Heart left ventricle (tissue), 16 donors: ENCODE measurements around the gene OR2W3. TPM values are rescaled to one million over a fixed set of nuclear protein-coding genes. Genes with fewer than 3 reads are reported as not detected.

ENCODE experiments used
- ATAC-seq, 4 donors: fragments of 200-7000 bp; cut with Tn5 transposase; one replicate each; pipeline ENCODE4 v1.9.1; 2020 to 2022; ENCODE audit warnings: moderate library complexity in 4 of 4, mild to moderate bottlenecking in 3 of 4, moderate number of reproducible peaks in 1 of 4
- DNase-seq, 5 donors: peaks; one replicate each; pipeline ENCODE4 v3.0.0-alpha.2; 2020
- H3K27ac ChIP-seq, 12 donors: fragments of 200-600 bp; sonication (generic) in 4 of 12; one replicate each; pipeline versions ENCODE4 v1.5.0 to v1.8.0; 2016 to 2022; ENCODE audit warnings: mild to moderate bottlenecking in 2 of 12
- H3K27me3 ChIP-seq, 9 donors: fragments of 200-600 bp; sonication (generic) in 2 of 9; one replicate each; pipeline versions ENCODE4 v1.5.1 to v1.8.0; 2016 to 2022; ENCODE audit warnings: mild to moderate bottlenecking in 3 of 9
- H3K36me3 ChIP-seq, 9 donors: fragments of 200-600 bp; sonication (generic) in 2 of 9; one replicate each; pipeline versions ENCODE4 v1.5.0 to v1.8.0; 2018 to 2022; ENCODE audit warnings: mild to moderate bottlenecking in 2 of 9
- H3K4me1 ChIP-seq, 12 donors: fragments of 200-600 bp; sonication (generic) in 4 of 12; one replicate each; pipeline versions ENCODE4 v1.5.0 to v1.8.0; 2016 to 2022; ENCODE audit warnings: mild to moderate bottlenecking in 3 of 12
- H3K4me3 ChIP-seq, 12 donors: fragments of 200-600 bp; sonication (generic) in 4 of 12; one replicate each; pipeline versions ENCODE4 v1.5.0 to v1.8.0; 2017 to 2022; ENCODE audit warnings: mild to moderate bottlenecking in 9 of 12, moderate library complexity in 4 of 12
- H3K9me3 ChIP-seq, 12 donors: fragments of 200-600 bp; sonication (generic) in 4 of 12; one replicate each; pipeline versions ENCODE4 v1.5.0 to v1.8.0; 2016 to 2022; ENCODE audit warnings: mild to moderate bottlenecking in 1 of 12
- CTCF ChIP-seq, 12 donors: fragments of 200-600 bp; sonication (generic) in 4 of 12; IDR thresholded peaks; one replicate each; pipeline versions ENCODE4 v1.5.0 to v1.8.0; 2018 to 2022; ENCODE audit warnings: antibody characterized with exemption in 12 of 12, mild to moderate bottlenecking in 5 of 12
- POLR2A ChIP-seq, 2 donors: fragments of 450-650 bp; IDR thresholded peaks; one replicate each; pipeline ENCODE4 v1.6.1; 2017; ENCODE audit warnings: antibody characterized with exemption in 2 of 2, mild to moderate bottlenecking in 2 of 2, moderate library complexity in 2 of 2
- WGBS, 4 donors: extraction: QIAGEN DNeasy Blood & Tissue Kit in 2 of 4; methylation state at CpG; one replicate each; pipeline versions ENCODE4 v1.1.5 to v1.1.7; 2013 to 2018; 5-methylcytosine and 5-hydroxymethylcytosine counted together
- intact Hi-C, 10 donors: fragments of 100-400 bp; cut with DNase I; formaldehyde crosslinking; loops; one replicate each; pipeline versions ENCODE4 v1.11.1 to v1.14.2; 2022
- polyA plus RNA-seq, 2 donors: library from polyadenylated mRNA; stranded (reverse); fragments of 200-250 nt; gene quantifications; one replicate each; pipeline ENCODE4 v1.2.3, GENCODE V29; 2013
- total RNA-seq, 9 donors: library from RNA; depleted of rRNA in 2 of 9; stranded (reverse); fragments of >200 nt in 2 of 9; fragmentation: NEBNext Ultra II Directional in 3 of 9; extraction: Animal tissue kit (Norgen Biotek cat#: 25700) in 3 of 9; gene quantifications; one replicate each; pipeline versions ENCODE4 v1.1.0 to v1.2.4, GENCODE V29; 2016 to 2023
- donor health status: ischemic (EF 13 %, LVEDD 7.1; RV severe dilation, severe dysfunction).
- donor health status: healthy with polysubstance abuse.
- donor health status: DM: no; HTN: yes; CAD: no.
- donor health status: DM: no; HTN: no; CAD: no.
- donor health status: ischemic (EF 25% LVEDD 6.9; RV normal size, moderate dysfunction).
- donor health status: ischemic (EF 25% LVEDD 5.7; RV mildly dilated, moderate dysfunction).
- donor health status: healthy.
- donor health status: DM: yes; HTN: yes; CAD: no.
- donor health status: ischemic (EF 35%, LVEDD 5.7; RV mildly dilated, moderate dysfunction).
- donor health status: nonischemic (EF 11% LVEDD 7.7; RV severe dilation, severe dysfunction).
- donor health status: DM: yes; HTN: yes; CAD: no.
- donor health status: PGD.
- donor health status: ischemic (EF 29% LVEDD 5.4; RV normal size, mild dysfunction).
- donor health status: nonischemic (EF 23%, LVEDD 6.1; RV moderate dilation, normal function).

The OR2W3 gene
- total and polyA plus RNA-seq, 11 donors = 0.91 to 1.7 TPM; not detected in 9

DNA sequence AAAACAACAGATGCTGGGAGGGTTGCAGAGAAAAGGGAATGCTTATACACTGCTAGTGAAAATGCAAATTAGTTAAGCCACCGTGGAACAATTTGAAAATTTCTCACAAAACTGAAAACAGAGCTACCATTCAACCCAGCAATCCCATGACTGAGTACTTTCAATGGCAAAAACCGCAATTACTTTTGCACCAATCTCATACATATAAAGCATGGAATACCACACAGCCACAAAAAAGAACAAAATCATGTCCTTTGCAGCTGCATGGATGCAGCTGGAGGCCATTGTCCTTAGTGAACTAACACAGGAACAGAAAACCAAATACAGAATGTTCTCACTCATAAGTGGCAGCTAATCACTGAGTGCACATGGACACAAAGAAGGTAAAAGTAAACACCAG lies 18.4 kb downstream of the OR2W3 start:
- TF ChIP-seq POLR2A (IDR thresholded peaks at IDR 0.05) = no peak
- TF ChIP-seq CTCF (IDR thresholded peaks at IDR 0.05) = no peak
- intact Hi-C loops = no loop called here
- no peak overlapping the region for H3K27ac ChIP-seq
- no peaks in the 10 kb centered on the region for H3K4me1 ChIP-seq
- no peaks in the 10 kb centered on the region for H3K36me3 ChIP-seq
- peaks cover 0 to 4% (median 0%) of the 10 kb centered on the region in 12 donors for H3K9me3 ChIP-seq
- H3K27me3 ChIP-seq = peaks cover 0 to 2% (median 0%) of the 10 kb centered on the region in 9 donors
- WGBS, 4 donors = 66 to 86% (median 74%) methylated on average over 2 of the region's 2 CpGs
- ATAC-seq = no peak
- DNase-seq = no peak
- no peak overlapping the region for H3K4me3 ChIP-seq

DNA sequence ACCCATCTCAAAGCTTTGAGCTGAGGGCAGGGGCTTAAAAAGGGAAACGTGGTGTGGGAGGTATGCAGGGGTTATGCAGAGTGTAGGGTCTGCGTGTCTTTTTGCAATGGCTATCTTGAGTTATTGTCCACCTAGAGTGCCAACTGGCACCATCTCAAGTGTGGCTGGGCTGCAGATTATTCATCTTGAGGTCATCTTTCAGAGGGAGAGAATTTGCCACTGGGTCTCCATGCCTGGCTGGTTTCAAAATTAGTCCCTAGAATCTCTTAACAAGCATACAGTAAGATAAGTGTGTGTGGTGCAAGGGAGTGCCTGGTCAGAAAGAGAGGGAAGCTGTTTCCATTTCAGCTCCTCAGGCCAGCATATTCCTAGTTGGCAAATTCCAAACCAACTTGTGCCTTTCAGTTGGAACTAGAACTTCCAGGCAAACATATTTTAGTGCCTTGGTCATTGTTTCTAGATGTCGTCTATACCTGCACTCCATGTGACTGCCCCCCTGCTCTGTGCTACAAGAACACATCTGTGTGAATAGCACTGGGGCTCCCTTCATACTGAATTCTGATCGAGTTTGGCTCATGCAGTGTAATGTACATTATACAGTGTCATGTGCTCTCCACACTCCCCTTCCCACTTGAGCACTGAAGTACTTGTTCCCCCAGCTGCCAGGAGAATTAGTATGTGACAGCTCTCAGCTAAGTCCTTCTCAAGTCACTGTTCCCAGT lies 19.7 kb downstream of the OR2W3 start:
- DNase-seq = no peak
- no peak for ATAC-seq
- Histone ChIP-seq H3K27ac (no peak overlapping the region), H3K4me1 (no peaks in the 10 kb centered on the region), H3K36me3 (no peaks in the 10 kb centered on the region), H3K4me3 (no peak overlapping the region), H3K27me3 (peaks cover 0 to 2% (median 0%) of the 10 kb centered on the region in 9 donors), H3K9me3 (peaks cover 0 to 4% (median 0%) of the 10 kb centered on the region in 12 donors)
- no peak for TF ChIP-seq POLR2A (IDR thresholded peaks at IDR 0.05)
- TF ChIP-seq CTCF (IDR thresholded peaks at IDR 0.05) = no peak
- intact Hi-C loops = no loop called here
- WGBS, 4 donors = 32 to 51% (median 44%) methylated on average over 4 of the region's 4 CpGs

DNA sequence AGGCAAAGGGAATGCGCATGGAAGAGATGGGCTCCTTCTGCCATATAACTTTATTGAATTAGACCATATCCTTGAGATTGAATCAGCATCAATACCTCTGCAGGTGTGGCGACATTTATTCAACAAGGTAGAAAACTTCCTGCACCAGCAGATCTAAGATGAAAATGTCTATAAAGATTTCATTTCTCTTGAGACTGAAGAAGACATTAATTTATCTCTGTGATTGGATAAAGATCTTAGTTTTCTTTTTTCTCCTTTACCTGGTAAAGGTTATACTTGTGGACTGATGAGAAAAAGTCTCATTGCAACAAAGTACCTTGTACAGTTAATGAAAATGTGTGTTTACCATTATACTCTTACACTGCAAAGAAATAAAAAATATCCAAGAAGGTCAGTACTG lies 24.6 kb downstream of the OR2W3 start, which contains the start of gene OR2T8:
Gene OR2T8 (plus strand): TSS at position 301 of the 400 bp plus-strand sequence. CDS start 766 bp downstream, outside the sequence.
- no peaks in the 10 kb centered on the region for H3K27me3 ChIP-seq
- 68 to 92% (median 88%) methylated on average over 2 of the region's 2 CpGs for WGBS, 4 donors
- no peaks in the 10 kb centered on the region for H3K36me3 ChIP-seq
- TF ChIP-seq POLR2A (IDR thresholded peaks at IDR 0.05) (no peak), CTCF (IDR thresholded peaks at IDR 0.05) (no peak)
- no peaks in the 10 kb centered on the region for H3K9me3 ChIP-seq
- ATAC-seq = no peak
- H3K4me1 ChIP-seq = no peaks in the 10 kb centered on the region
- H3K4me3 ChIP-seq = no peak within 1 kb of the TSS
- H3K27ac ChIP-seq = no peak within 1 kb of the TSS
- no peak for DNase-seq
- intact Hi-C loops = loop anchor here in 1 of 10 donors (10.0 kb wide), 1 partner anchor 185 kb away; the partner anchor contains the start of gene OR14K1

DNA sequence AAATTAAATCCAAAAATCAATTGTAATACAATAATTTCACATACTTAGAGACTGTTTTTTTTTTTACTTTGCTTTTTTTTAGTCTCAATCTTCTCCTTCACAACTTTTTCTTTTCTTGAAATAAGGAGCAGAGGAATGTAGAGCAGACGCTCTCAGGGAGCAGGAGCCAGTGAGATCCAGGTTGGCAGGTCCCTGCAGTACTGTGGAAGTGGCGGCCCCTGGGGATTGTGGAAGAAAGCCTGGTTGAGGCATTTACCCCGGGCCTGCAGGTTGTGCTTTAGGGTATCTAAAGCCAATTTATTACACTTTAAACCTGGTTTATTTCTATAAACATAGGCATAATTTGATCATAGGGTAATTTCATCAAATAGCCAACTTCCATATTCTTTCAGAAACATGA lies 28.6 kb downstream of the OR2W3 start:
- no peaks in the 10 kb centered on the region for H3K36me3 ChIP-seq
- no peaks in the 10 kb centered on the region for H3K4me1 ChIP-seq
- H3K4me3 ChIP-seq = no peak overlapping the region
- H3K27me3 ChIP-seq = no peaks in the 10 kb centered on the region
- intact Hi-C loops = loop anchor here in 1 of 10 donors (10.0 kb wide), 1 partner anchor 189 kb away; the partner anchor contains the start of gene OR14K1
- no peak overlapping the region for H3K27ac ChIP-seq
- 55 to 61% (median 60%) methylated on average over 3 of the region's 3 CpGs for WGBS, 4 donors
- TF ChIP-seq CTCF (IDR thresholded peaks at IDR 0.05) = no peak
- no peak for TF ChIP-seq POLR2A (IDR thresholded peaks at IDR 0.05)
- DNase-seq (no peak), ATAC-seq (no peak)
- H3K9me3 ChIP-seq = no peaks in the 10 kb centered on the region
